Activated T-cell treated with anti-CD3 and anti-CD28 coated beads, Interleukin-2, amount 50 U/mL, for 1 hour (primary cell): ENCODE measurements around the gene STX18.

Experiments used
- DNase-seq: peaks from one replicate; pipeline ENCODE4 v3.0.0-alpha.2; 2020

Gene STX18

GRCh38 chr4:4374388-4375098, 167.3 kb downstream of the STX18 start:
- no peak for DNase-seq
